SK-N-SH (cell line): ENCODE results near the gene OVOL3. TPM values are rescaled to one million over a fixed set of nuclear protein-coding genes. Genes with fewer than 3 reads are reported as not detected.

Experiments
- CTCF ChIA-PET: fragments of 300-600, 350-600 bp; formaldehyde crosslinking; extraction: SDS; loops from one replicate; lab custom pipeline; 2021; lab: Yijun Ruan, JAX
- POLR2A ChIA-PET: fragments of 350-600 bp; sonication (Branson Sonifier 250); formaldehyde crosslinking; extraction: SDS; loops from one replicate; lab custom pipeline; 2020; ENCODE audit warnings: antibody characterized with exemption, inconsistent platforms; lab: Yijun Ruan, JAX
- DNase-seq: peaks from one replicate; pipeline ENCODE4 v3.0.0; 2012
- H2AFZ ChIP-seq: fragments of 200-600 bp; sonication (generic); 2 replicates; pipeline ENCODE4 v1.8.1; 2016; ENCODE audit warnings: antibody characterized with exemption, mild to moderate bottlenecking, low read depth
- H3F3A ChIP-seq: fragments of 200-600 bp; sonication (generic); replicated peaks from 2 replicates; pipeline ENCODE3; 2016; ENCODE audit warnings: antibody characterized with exemption, mild to moderate bottlenecking; ENCODE audit not compliant: insufficient read depth
- H3K27ac ChIP-seq, 2 experiments: fragments of 200-500 bp in 1 of 2; fragments of 200-600 bp in 1 of 2; sonication (Bioruptor generic) in 1 of 2; sonication (generic), shearing (Covaris generic) in 1 of 2; 2 replicates each; pipeline versions ENCODE4 v1.5.1 to v1.6.1; 2014 to 2016; ENCODE audit warnings: low read depth in 2 of 2, inconsistent platforms in 1 of 2, low read length in 1 of 2, mild to moderate bottlenecking in 1 of 2, mixed read lengths in 1 of 2
- H3K27me3 ChIP-seq: fragments of 200-600 bp; sonication (generic), shearing (Covaris generic); 2 replicates; pipeline ENCODE4 v1.6.1; 2016; ENCODE audit warnings: mixed run types; ENCODE audit not compliant: insufficient read depth
- H3K36me3 ChIP-seq, 2 experiments: fragments of 200-500 bp in 1 of 2; fragments of 200-600 bp in 1 of 2; sonication (Bioruptor generic) in 1 of 2; sonication (generic) in 1 of 2; replicated peaks in 1 of 2; 2 replicates each; pipeline versions ENCODE3 to v1.5.1; 2014 to 2016; ENCODE audit warnings: low read length in 1 of 2, mild to moderate bottlenecking in 1 of 2; ENCODE audit not compliant: insufficient read depth in 2 of 2, control insufficient read depth in 1 of 2
- H3K4me1 ChIP-seq, 2 experiments: fragments of 200-500 bp in 1 of 2; fragments of 200-600 bp in 1 of 2; sonication (Bioruptor generic) in 1 of 2; sonication (generic), shearing (Covaris generic) in 1 of 2; 2 replicates each; pipeline versions ENCODE4 v1.5.1 to v1.6.1; 2014 to 2016; ENCODE audit warnings: low read depth in 1 of 2, low read length in 1 of 2, mixed run types in 1 of 2; ENCODE audit not compliant: insufficient read depth in 2 of 2, control insufficient read depth in 1 of 2
- H3K4me2 ChIP-seq: fragments of 200-600 bp; sonication (generic), shearing (Covaris generic); 2 replicates; pipeline ENCODE4 v1.6.1; 2017; ENCODE audit warnings: mixed run types
- H3K4me3 ChIP-seq, 2 experiments: fragments of 200-500 bp in 1 of 2; fragments of 200-600 bp in 1 of 2; sonication (Bioruptor generic) in 1 of 2; sonication (generic), shearing (Covaris generic) in 1 of 2; 2 replicates each; pipeline versions ENCODE4 v1.5.1 to v1.8.1; 2014 to 2016; ENCODE audit warnings: low read depth in 2 of 2, inconsistent platforms in 1 of 2, low read length in 1 of 2, mild to moderate bottlenecking in 1 of 2, mixed read lengths in 1 of 2, moderate library complexity in 1 of 2
- H3K79me2 ChIP-seq: fragments of 200-600 bp; sonication (generic); 2 replicates; pipeline ENCODE4 v1.8.1; 2017; ENCODE audit warnings: mild to moderate bottlenecking; ENCODE audit not compliant: insufficient read depth
- H3K9ac ChIP-seq: fragments of 200-600 bp; sonication (generic); 2 replicates; pipeline ENCODE4 v1.6.1; 2017; ENCODE audit warnings: mixed run types
- H3K9me2 ChIP-seq: fragments of 200-600 bp; sonication (generic); 2 replicates; pipeline ENCODE4 v1.6.1; 2017; ENCODE audit warnings: mixed run types
- H3K9me3 ChIP-seq: fragments of 200-600 bp; sonication (generic); 2 replicates; pipeline ENCODE4 v1.6.1; 2017; ENCODE audit warnings: mixed run types, mild to moderate bottlenecking, moderate library complexity
- H4K20me1 ChIP-seq: fragments of 200-600 bp; sonication (generic); 2 replicates; pipeline ENCODE4 v1.6.1; 2017; ENCODE audit warnings: mild to moderate bottlenecking, mixed run types; ENCODE audit not compliant: insufficient read depth
- CTCF ChIP-seq: fragments of 200-600 bp; sonication (generic); IDR thresholded peaks from 2 replicates; pipeline ENCODE4 v1.6.1; 2017; ENCODE audit warnings: antibody characterized with exemption, mild to moderate bottlenecking, moderate library complexity
- ELF1 ChIP-seq: IDR thresholded peaks from 2 replicates; pipeline ENCODE4 v1.4.0; 2012
- EP300 ChIP-seq, 2 experiments: IDR thresholded peaks; 2 replicates each; pipeline versions ENCODE4 v1.4.0 to v1.6.1; 2012; ENCODE audit warnings: borderline replicate concordance in 1 of 2, low read depth in 1 of 2, low read length in 1 of 2
- FOSL2 ChIP-seq: IDR thresholded peaks from 2 replicates; pipeline ENCODE4 v1.4.0; 2012; ENCODE audit warnings: low read depth, mild to moderate bottlenecking, moderate library complexity, borderline replicate concordance
- FOXJ3 ChIP-seq: sonication (generic); formaldehyde crosslinking; IDR thresholded peaks from 2 replicates; pipeline ENCODE4 v1.5.1; 2020; ENCODE audit warnings: mild to moderate bottlenecking, missing genetic modification reagents
- GABPA ChIP-seq: IDR thresholded peaks from 2 replicates; pipeline ENCODE4 v1.4.0; 2012; ENCODE audit warnings: low read depth, mild to moderate bottlenecking
- GATA2 ChIP-seq: sonication (generic); formaldehyde crosslinking; IDR thresholded peaks from 2 replicates; pipeline ENCODE4 v1.5.0; 2020; ENCODE audit warnings: mild to moderate bottlenecking, missing genetic modification reagents
- MEF2A ChIP-seq: IDR thresholded peaks from 2 replicates; pipeline ENCODE4 v1.4.0; 2012; ENCODE audit warnings: low read depth, borderline replicate concordance
- MXI1 ChIP-seq: IDR thresholded peaks from 2 replicates; pipeline ENCODE4 v1.6.1; 2012; ENCODE audit warnings: mild to moderate bottlenecking, low read depth, low read length, improper control_type of control experiment
- NFIC ChIP-seq: IDR thresholded peaks from 2 replicates; pipeline ENCODE4 v1.4.0; 2012; ENCODE audit warnings: borderline replicate concordance
- NRF1 ChIP-seq: IDR thresholded peaks from 2 replicates; pipeline ENCODE4 v1.6.1; 2012; ENCODE audit warnings: low read depth, mild to moderate bottlenecking, low read length
- RFX5 ChIP-seq: IDR thresholded peaks from 2 replicates; pipeline ENCODE4 v1.6.1; 2012; ENCODE audit warnings: mild to moderate bottlenecking, improper control_type of control experiment, low read length
- SIN3A ChIP-seq: IDR thresholded peaks from 2 replicates; pipeline ENCODE4 v1.6.1; 2012; ENCODE audit warnings: low read depth, mild to moderate bottlenecking, low read length, moderate library complexity, borderline replicate concordance
- SMC3 ChIP-seq: IDR thresholded peaks from 2 replicates; pipeline ENCODE4 v1.6.1; 2012; ENCODE audit warnings: low read depth, low read length, improper control_type of control experiment
- TCF12 ChIP-seq: IDR thresholded peaks from 2 replicates; pipeline ENCODE4 v1.4.0; 2012
- TEAD4 ChIP-seq: IDR thresholded peaks from 2 replicates; pipeline ENCODE4 v1.4.0; 2012; ENCODE audit warnings: mild to moderate bottlenecking, borderline replicate concordance; ENCODE audit not compliant: insufficient read depth
- WGBS: methylation state at CpG from one replicate; pipeline ENCODE4 v1.1.6; 2017; ENCODE audit warnings: low lambda C conversion rate; 5-methylcytosine and 5-hydroxymethylcytosine counted together
- polyA plus RNA-seq, 3 experiments: library from polyadenylated mRNA; depleted of rRNA; stranded (reverse); fragments of >200 nt; gene quantifications; 2 replicates each; pipeline ENCODE4 v1.2.3, GENCODE V29; 2012
- TF ChIP-seq, protein P1 (sequence below): fragments of 150-350 bp; IDR thresholded peaks from 2 replicates; pipeline ENCODE4 v1.6.1; 2017; ENCODE audit warnings: antibody characterized with exemption, low read length, low read depth, borderline replicate concordance
- TF ChIP-seq, protein P2 (sequence below): fragments of 150-350 bp; IDR thresholded peaks from 2 replicates; pipeline ENCODE4 v1.6.1; 2016; ENCODE audit warnings: mild to moderate bottlenecking, low read depth, low read length

OVOL3 gene
- polyA plus RNA-seq, 1 of the 3 experiments (the other 2 are of a cell fraction), result not detected

GRCh38 chr19:36093687-36094086 lies 17.3 kb upstream of the OVOL3 start:
- Histone ChIP-seq H3F3A (no peaks in the 10 kb centered on the region), H3K9me2 (no peaks in the 10 kb centered on the region), H2AFZ (no peak overlapping the region), H3K27me3 (no peaks in the 10 kb centered on the region), H3K36me3 (peaks cover 0 to 5% of the 10 kb centered on the region in 2 experiments), H3K4me2 (no peak overlapping the region), H3K79me2 (no peaks in the 10 kb centered on the region), H3K27ac (no peak overlapping the region), H3K9me3 (no peaks in the 10 kb centered on the region), H3K4me1 (no peaks in the 10 kb centered on the region), H4K20me1 (no peaks in the 10 kb centered on the region), H3K4me3 (no peak overlapping the region), H3K9ac (no peak overlapping the region)
- no peak for DNase-seq
- CTCF ChIA-PET, result no interaction called here
- POLR2A ChIA-PET, result no interaction called here
- TF ChIP-seq FOSL2, result no peak
- TF ChIP-seq GATA2 (CRISPR knock-in tag), result no peak
- no peak for TF ChIP-seq NRF1
- TF ChIP-seq SIN3A, result no peak
- TF ChIP-seq, protein P1, sequence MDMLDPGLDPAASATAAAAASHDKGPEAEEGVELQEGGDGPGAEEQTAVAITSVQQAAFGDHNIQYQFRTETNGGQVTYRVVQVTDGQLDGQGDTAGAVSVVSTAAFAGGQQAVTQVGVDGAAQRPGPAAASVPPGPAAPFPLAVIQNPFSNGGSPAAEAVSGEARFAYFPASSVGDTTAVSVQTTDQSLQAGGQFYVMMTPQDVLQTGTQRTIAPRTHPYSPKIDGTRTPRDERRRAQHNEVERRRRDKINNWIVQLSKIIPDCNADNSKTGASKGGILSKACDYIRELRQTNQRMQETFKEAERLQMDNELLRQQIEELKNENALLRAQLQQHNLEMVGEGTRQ, result no peak
- TF ChIP-seq EP300 (IDR thresholded peaks at IDR 0.05; ENCODE audit: borderline replicate concordance in 1 of 2, low read depth in 1 of 2, low read length in 1 of 2), result no peak
- TF ChIP-seq, protein P2, sequence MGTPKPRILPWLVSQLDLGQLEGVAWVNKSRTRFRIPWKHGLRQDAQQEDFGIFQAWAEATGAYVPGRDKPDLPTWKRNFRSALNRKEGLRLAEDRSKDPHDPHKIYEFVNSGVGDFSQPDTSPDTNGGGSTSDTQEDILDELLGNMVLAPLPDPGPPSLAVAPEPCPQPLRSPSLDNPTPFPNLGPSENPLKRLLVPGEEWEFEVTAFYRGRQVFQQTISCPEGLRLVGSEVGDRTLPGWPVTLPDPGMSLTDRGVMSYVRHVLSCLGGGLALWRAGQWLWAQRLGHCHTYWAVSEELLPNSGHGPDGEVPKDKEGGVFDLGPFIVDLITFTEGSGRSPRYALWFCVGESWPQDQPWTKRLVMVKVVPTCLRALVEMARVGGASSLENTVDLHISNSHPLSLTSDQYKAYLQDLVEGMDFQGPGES, result no peak
- TF ChIP-seq FOXJ3 (CRISPR knock-in tag), result no peak
- no peak for TF ChIP-seq RFX5
- no peak for TF ChIP-seq ELF1
- TF ChIP-seq CTCF, result no peak
- TF ChIP-seq MEF2A, result no peak
- no peak for TF ChIP-seq SMC3
- no peak for TF ChIP-seq NFIC
- no peak for TF ChIP-seq TEAD4
- 78% methylated on average over 6 of the region's 6 CpGs for WGBS

DNA sequence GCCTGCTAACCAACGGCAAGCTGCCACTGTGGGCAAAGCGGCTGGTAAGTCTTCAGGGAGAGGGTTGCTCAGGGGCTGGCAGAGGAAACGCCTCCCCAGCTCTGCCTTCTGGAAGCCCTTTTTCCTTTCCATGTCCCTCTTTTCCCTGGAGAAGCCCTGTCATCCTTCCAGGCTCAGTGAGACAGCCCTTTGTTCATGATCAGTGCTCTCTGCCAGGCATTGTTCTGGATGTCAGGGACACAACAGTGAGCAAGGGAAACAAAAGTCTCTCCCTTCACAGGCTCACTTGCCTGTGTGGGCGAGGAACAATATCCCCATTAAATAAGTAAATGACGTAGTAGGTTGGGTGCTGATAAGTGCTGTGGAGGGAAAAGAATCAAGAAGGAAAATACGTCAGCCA lies 13.9 kb upstream of the OVOL3 start:
- ChIA-PET POLR2A (no interaction called here), CTCF (no interaction called here)
- no peaks in the 10 kb centered on the region for H3K9me3 ChIP-seq
- no peak overlapping the region for H3K4me2 ChIP-seq
- no peaks in the 10 kb centered on the region for H3F3A ChIP-seq
- no peak for DNase-seq
- WGBS, result 97% methylated on average over 6 of the region's 6 CpGs
- no peak overlapping the region for H3K27ac ChIP-seq
- H3K4me1 ChIP-seq, result no peaks in the 10 kb centered on the region
- no peak overlapping the region for H3K9ac ChIP-seq
- no peaks in the 10 kb centered on the region for H3K79me2 ChIP-seq
- peaks cover 0 to 3% of the 10 kb centered on the region in 2 experiments for H3K36me3 ChIP-seq
- H3K27me3 ChIP-seq, result no peaks in the 10 kb centered on the region
- no peak overlapping the region for H3K4me3 ChIP-seq
- no peaks in the 10 kb centered on the region for H4K20me1 ChIP-seq
- H2AFZ ChIP-seq, result no peak overlapping the region
- no peaks in the 10 kb centered on the region for H3K9me2 ChIP-seq
- TF ChIP-seq CTCF, result no peak
- no peak for TF ChIP-seq TEAD4
- TF ChIP-seq MXI1, result no peak
- TF ChIP-seq NRF1, result no peak
- no peak for TF ChIP-seq TCF12
- no peak for TF ChIP-seq SIN3A
- no peak for TF ChIP-seq GABPA
- TF ChIP-seq RFX5, result no peak
